22Rv1 (cell line): ENCODE results near the gene SMAD3.

Experiments
- H3K27ac ChIP-seq: fragments of 450-650 bp; 2 replicates; pipeline ENCODE4 v1.5.1; 2017
- ZFX ChIP-seq: fragments of 450-650 bp; IDR thresholded peaks from 2 replicates; pipeline ENCODE4 v1.6.1; 2017; ENCODE audit warnings: antibody characterized with exemption, borderline replicate concordance
- TF ChIP-seq, protein P1 (sequence below): fragments of 450-650 bp; IDR thresholded peaks from 2 replicates; pipeline ENCODE4 v1.5.1; 2017; ENCODE audit warnings: mild to moderate bottlenecking

Gene SMAD3

DNA sequence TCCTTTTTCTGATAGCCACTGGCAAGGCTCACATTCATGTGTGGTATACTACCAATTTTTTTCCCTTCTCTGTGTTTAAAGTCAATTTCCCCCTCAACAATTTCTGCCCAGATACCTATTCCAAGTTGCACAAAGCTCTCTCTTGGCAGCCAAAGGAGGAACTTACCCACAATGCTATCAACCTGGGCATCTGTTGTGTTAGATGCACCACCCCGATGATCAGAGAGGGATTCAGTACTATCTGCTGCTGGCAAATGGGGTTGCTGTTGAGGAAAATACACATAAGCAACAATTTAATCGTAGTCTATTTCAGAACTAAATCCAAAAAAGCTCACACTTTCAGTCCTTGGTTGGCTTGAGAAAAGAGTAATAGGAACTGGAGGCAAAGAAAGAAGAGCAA, 143.0 kb downstream of the SMAD3 start:
- TF ChIP-seq ZFX: no peak
- TF ChIP-seq, protein P1, sequence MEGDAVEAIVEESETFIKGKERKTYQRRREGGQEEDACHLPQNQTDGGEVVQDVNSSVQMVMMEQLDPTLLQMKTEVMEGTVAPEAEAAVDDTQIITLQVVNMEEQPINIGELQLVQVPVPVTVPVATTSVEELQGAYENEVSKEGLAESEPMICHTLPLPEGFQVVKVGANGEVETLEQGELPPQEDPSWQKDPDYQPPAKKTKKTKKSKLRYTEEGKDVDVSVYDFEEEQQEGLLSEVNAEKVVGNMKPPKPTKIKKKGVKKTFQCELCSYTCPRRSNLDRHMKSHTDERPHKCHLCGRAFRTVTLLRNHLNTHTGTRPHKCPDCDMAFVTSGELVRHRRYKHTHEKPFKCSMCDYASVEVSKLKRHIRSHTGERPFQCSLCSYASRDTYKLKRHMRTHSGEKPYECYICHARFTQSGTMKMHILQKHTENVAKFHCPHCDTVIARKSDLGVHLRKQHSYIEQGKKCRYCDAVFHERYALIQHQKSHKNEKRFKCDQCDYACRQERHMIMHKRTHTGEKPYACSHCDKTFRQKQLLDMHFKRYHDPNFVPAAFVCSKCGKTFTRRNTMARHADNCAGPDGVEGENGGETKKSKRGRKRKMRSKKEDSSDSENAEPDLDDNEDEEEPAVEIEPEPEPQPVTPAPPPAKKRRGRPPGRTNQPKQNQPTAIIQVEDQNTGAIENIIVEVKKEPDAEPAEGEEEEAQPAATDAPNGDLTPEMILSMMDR: no peak
- H3K27ac ChIP-seq: no peak overlapping the region

- H3K27ac ChIP-seq: no peak overlapping the region
- TF ChIP-seq, protein P1: no peak
- no peak for TF ChIP-seq ZFX
Observed at GRCh38 chr15:67210555-67211168, 145.3 kb downstream of the SMAD3 start.

DNA sequence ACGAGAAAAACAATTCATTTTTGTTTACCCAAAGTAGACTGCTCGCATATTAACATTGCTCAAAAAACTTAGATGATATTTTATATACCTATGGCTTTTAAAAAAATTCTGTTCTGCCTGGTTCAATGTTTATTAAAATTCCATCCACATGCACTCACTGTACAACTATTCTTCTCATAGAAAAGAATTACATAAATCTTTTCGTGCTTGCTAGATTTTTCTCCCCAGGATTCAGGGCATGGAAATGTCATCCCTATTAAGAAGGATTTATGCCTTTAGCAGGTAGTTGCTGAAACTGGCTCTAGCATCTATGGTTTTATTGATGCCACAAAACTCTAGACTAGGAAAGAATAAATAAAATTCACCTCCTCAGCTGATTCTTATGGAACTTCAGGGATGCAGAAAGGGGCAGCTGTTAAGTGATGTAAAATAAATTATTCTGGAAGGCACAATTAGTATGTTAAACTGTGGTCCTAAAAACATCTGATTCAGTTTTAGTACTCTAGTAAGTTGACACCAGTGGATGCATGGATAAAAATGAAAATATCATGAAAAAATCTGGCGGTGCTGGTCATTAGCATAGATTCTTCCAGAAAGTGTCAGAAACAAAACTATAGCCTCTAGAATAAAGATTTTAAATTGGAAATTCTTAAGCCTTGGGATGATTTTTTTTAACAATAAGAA, 147.4 kb downstream of the SMAD3 start:
- TF ChIP-seq, protein P1: no peak
- TF ChIP-seq ZFX: no peak
- no peak overlapping the region for H3K27ac ChIP-seq

GRCh38 chr15:67215102-67215501, 149.7 kb downstream of the SMAD3 start:
- TF ChIP-seq ZFX: no peak

GRCh38 chr15:67216859-67217258, 151.5 kb downstream of the SMAD3 start:
- H3K27ac ChIP-seq: no peak overlapping the region
- TF ChIP-seq, protein P1: no peak
- TF ChIP-seq ZFX: no peak

More at GRCh38 chr15:67215102-67215501, 149.7 kb downstream of the SMAD3 start:
- no peak overlapping the region for H3K27ac ChIP-seq

DNA sequence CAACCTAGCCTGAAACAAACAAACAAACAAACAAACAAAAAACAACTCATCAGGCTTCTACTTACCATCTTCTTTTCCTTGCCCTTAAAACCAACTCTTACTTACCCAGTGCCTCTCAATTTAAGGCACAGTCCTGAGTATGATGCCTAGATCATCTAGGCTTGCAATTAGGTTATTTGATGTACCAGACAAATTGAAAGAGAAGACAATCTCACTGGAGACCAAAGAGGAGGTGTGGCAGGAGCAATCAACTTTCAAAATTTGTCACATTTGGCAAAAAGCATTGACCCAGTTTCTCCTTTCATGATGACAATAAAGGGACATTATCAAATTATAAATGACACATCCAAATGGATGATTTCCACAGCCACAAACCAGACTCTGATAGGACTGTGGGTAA, 153.0 kb downstream of the SMAD3 start:
- H3K27ac ChIP-seq: no peak overlapping the region

GRCh38 chr15:67219288-67219687, 153.9 kb downstream of the SMAD3 start:
- TF ChIP-seq, protein P1: no peak
- no peak for TF ChIP-seq ZFX
- H3K27ac ChIP-seq: no peak overlapping the region

More for the DNA sequence above, 153.0 kb downstream of the SMAD3 start:
- TF ChIP-seq ZFX: no peak
- TF ChIP-seq, protein P1: no peak

GRCh38 chr15:67224889-67225288, 159.5 kb downstream of the SMAD3 start:
- no peak for TF ChIP-seq ZFX
- TF ChIP-seq, protein P1: no peak

More at GRCh38 chr15:67224889-67225288, 159.5 kb downstream of the SMAD3 start:
- H3K27ac ChIP-seq: no peak overlapping the region
